HepG2 (cell line): Measurements from ENCODE around the gene VTN. TPM values are rescaled to one million over a fixed set of nuclear protein-coding genes. Genes with fewer than 3 reads are reported as not detected.

Source experiments
- AGO1 ChIP-seq: fragments of 200-400 bp; formaldehyde crosslinking; IDR thresholded peaks from 2 replicates; pipeline ENCODE4 v1.6.1; 2017; ENCODE audit warnings: mild to moderate bottlenecking, low read depth, low read length, moderate library complexity; ENCODE audit not compliant: poor library complexity, severe bottlenecking
- GTF3A ChIP-seq: sonication (generic); formaldehyde crosslinking; conservative IDR thresholded peaks from 2 replicates; pipeline ENCODE4 v1.4.0; 2020; ENCODE audit warnings: mild to moderate bottlenecking, missing genetic modification reagents
- HMG20A ChIP-seq: IDR thresholded peaks from 2 replicates; pipeline ENCODE4 v1.6.1; 2016; ENCODE audit warnings: borderline replicate concordance
- KLF12 ChIP-seq: sonication (generic); formaldehyde crosslinking; IDR thresholded peaks from 2 replicates; pipeline ENCODE4 v1.4.0; 2020; ENCODE audit warnings: missing genetic modification reagents, borderline replicate concordance
- NR3C1 ChIP-seq: sonication (generic); formaldehyde crosslinking; IDR thresholded peaks from 2 replicates; pipeline ENCODE4 v1.4.0; 2020; ENCODE audit warnings: missing genetic modification reagents
- RNF2 ChIP-seq: fragments of 450-650 bp; conservative IDR thresholded peaks from 2 replicates; pipeline ENCODE4 v1.6.1; 2016; ENCODE audit warnings: low read depth
- SYNCRIP ChIP-seq: fragments of 200-400 bp; formaldehyde crosslinking; IDR thresholded peaks from 2 replicates; pipeline ENCODE4 v1.6.1; 2018; ENCODE audit warnings: mild to moderate bottlenecking, low read depth, low read length; ENCODE audit not compliant: insufficient read depth
- ZC3H13 ChIP-seq: sonication (generic); formaldehyde crosslinking; IDR thresholded peaks from 2 replicates; pipeline ENCODE4 v1.8.1; 2023; ENCODE audit warnings: mild to moderate bottlenecking, missing genetic modification reagents, moderate library complexity
- ZNF235 ChIP-seq: sonication (generic); formaldehyde crosslinking; IDR thresholded peaks from 2 replicates; pipeline ENCODE4 v1.8.1; 2023; ENCODE audit warnings: mild to moderate bottlenecking, missing genetic modification reagents, borderline replicate concordance
- ZNF3 ChIP-seq: IDR thresholded peaks from 2 replicates; pipeline ENCODE4 v1.7.0; 2017; ENCODE audit warnings: inconsistent platforms
- ZNF672 ChIP-seq: sonication (generic); formaldehyde crosslinking; IDR thresholded peaks from 2 replicates; pipeline ENCODE4 v1.8.1; 2022; ENCODE audit warnings: missing genetic modification reagents
- polyA plus RNA-seq, 8 experiments: library from polyadenylated mRNA; depleted of rRNA in 3 of 8; stranded (reverse) in 7 of 8; unstranded in 1 of 8; fragments of >200 nt; fragmentation: Illumina TruSeq in 4 of 8; extraction: Trizol in 4 of 8; gene quantifications; 2 replicates each; pipeline versions ENCODE4 v1.2.1 to v1.2.3, GENCODE V29; 2011 to 2016; ENCODE audit warnings: low read depth in 4 of 8, missing spikeins in 1 of 8, mixed read lengths in 1 of 8; ENCODE audit not compliant: insufficient read depth in 1 of 8
- total RNA-seq, 5 experiments: library from RNA; depleted of rRNA; stranded (reverse); fragments of >200 nt; fragmentation: Illumina TruSeq; extraction: Trizol; gene quantifications; 2 replicates each; pipeline ENCODE4 v1.2.3, GENCODE V29; 2016; ENCODE audit warnings: low read depth in 1 of 5
- TF ChIP-seq, protein P1 (sequence below): sonication (generic); formaldehyde crosslinking; IDR thresholded peaks from 2 replicates; pipeline ENCODE4 v1.8.1; 2023; ENCODE audit warnings: mild to moderate bottlenecking, inconsistent platforms, moderate library complexity, missing genetic modification reagents, borderline replicate concordance
- TF ChIP-seq, protein P2 (sequence below): sonication (generic); formaldehyde crosslinking; conservative IDR thresholded peaks from 2 replicates; pipeline ENCODE4 v1.8.0; 2022; ENCODE audit warnings: mild to moderate bottlenecking, moderate library complexity, missing genetic modification reagents
- TF ChIP-seq, protein P3 (sequence below): sonication (generic); formaldehyde crosslinking; IDR thresholded peaks from 2 replicates; pipeline ENCODE4 v1.8.1; 2023; ENCODE audit warnings: mild to moderate bottlenecking, missing genetic modification reagents
- TF ChIP-seq, protein P4 (sequence below): sonication (generic); formaldehyde crosslinking; IDR thresholded peaks from 2 replicates; pipeline ENCODE4 v1.4.0; 2020; ENCODE audit warnings: low read depth, mild to moderate bottlenecking, missing genetic modification reagents
- TF ChIP-seq, protein P5 (sequence below): IDR thresholded peaks from 2 replicates; pipeline ENCODE4 v1.6.1; 2016; ENCODE audit warnings: low read depth, missing genetic modification reagents, missing compliant biosample characterization

VTN gene
- total and polyA plus RNA-seq, 2 of the 13 experiments (the other 11 are each of a cell fraction or from before 2014, with no cell fraction given) = 108 to 131 TPM

DNA sequence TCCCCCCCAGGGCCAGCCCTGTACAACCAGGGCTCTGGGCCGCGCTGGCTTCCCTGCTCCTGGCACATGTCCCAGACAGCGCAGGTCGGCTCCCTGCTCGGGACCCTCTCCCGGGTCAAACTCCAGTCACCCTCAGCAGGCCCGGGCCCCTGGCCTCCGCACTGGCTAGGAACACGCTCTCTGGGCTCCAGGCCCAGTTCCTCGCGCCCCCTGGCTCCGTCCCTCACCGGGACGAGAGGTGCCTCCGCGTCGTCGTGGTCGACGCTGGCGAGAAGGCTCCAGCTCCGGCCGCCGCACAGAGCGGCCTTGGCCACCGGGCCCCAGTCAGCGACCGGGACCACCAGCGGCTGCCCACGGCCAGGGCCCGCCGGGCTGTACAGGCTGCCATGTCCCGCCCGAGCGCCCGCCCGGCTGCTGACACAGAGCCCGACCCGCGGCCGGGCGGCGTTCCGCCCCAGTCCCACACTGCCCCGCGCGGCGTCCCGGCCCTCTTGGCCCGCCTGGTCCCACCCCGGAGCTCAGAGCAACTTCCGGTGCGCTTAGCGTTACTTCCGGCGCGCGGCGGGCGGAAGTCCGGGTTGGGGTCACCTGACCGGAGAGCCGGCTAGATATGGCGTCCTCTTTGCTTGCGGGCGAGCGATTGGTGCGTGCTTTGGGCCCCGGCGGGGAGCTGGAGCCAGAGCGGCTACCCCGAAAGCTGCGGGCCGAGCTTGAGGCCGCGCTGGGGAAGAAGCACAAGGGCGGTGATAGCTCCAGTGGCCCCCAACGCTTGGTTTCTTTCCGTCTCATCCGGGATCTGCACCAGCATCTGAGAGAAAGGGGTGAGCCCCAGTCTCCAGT, 12.8 kb downstream of the VTN start, which contains the start of gene POLDIP2 (continued):
- TF ChIP-seq, protein P1, sequence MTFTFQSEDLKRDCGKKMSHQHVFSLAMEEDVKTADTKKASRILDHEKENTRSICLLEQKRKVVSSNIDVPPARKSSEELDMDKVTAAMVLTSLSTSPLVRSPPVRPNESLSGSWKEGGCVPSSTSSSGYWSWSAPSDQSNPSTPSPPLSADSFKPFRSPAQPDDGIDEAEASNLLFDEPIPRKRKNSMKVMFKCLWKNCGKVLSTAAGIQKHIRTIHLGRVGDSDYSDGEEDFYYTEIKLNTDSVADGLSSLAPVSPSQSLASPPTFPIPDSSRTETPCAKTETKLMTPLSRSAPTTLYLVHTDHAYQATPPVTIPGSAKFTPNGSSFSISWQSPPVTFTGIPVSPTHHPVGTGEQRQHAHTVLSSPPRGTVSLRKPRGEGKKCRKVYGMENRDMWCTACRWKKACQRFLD (CRISPR knock-in tag) = peak; percentile 70; the same call in 1 of the 2 replicates
- TF ChIP-seq ZC3H13 (CRISPR knock-in tag) (no peak), ZNF672 (CRISPR knock-in tag) (no peak), GTF3A (no peak), AGO1 (no peak), KLF12 (CRISPR knock-in tag) (peak; percentile 92; the same call in 1 of the 2 replicates), NR3C1 (no peak), ZNF235 (0 out of 2 replicates have a peak, but pooled peaks have one; percentile 76), RNF2 (peak; percentile 78; the same call in 1 of the 2 replicates), ZNF3 (CRISPR knock-in tag) (no peak), HMG20A (no peak), SYNCRIP (no peak)
- TF ChIP-seq, protein P2, sequence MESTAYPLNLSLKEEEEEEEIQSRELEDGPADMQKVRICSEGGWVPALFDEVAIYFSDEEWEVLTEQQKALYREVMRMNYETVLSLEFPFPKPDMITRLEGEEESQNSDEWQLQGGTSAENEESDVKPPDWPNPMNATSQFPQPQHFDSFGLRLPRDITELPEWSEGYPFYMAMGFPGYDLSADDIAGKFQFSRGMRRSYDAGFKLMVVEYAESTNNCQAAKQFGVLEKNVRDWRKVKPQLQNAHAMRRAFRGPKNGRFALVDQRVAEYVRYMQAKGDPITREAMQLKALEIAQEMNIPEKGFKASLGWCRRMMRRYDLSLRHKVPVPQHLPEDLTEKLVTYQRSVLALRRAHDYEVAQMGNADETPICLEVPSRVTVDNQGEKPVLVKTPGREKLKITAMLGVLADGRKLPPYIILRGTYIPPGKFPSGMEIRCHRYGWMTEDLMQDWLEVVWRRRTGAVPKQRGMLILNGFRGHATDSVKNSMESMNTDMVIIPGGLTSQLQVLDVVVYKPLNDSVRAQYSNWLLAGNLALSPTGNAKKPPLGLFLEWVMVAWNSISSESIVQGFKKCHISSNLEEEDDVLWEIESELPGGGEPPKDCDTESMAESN (CRISPR knock-in tag) = peak; percentile 78
- TF ChIP-seq, protein P3, sequence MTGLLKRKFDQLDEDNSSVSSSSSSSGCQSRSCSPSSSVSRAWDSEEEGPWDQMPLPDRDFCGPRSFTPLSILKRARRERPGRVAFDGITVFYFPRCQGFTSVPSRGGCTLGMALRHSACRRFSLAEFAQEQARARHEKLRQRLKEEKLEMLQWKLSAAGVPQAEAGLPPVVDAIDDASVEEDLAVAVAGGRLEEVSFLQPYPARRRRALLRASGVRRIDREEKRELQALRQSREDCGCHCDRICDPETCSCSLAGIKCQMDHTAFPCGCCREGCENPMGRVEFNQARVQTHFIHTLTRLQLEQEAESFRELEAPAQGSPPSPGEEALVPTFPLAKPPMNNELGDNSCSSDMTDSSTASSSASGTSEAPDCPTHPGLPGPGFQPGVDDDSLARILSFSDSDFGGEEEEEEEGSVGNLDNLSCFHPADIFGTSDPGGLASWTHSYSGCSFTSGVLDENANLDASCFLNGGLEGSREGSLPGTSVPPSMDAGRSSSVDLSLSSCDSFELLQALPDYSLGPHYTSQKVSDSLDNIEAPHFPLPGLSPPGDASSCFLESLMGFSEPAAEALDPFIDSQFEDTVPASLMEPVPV (CRISPR knock-in tag) = peak; percentile 96
- TF ChIP-seq, protein P4, sequence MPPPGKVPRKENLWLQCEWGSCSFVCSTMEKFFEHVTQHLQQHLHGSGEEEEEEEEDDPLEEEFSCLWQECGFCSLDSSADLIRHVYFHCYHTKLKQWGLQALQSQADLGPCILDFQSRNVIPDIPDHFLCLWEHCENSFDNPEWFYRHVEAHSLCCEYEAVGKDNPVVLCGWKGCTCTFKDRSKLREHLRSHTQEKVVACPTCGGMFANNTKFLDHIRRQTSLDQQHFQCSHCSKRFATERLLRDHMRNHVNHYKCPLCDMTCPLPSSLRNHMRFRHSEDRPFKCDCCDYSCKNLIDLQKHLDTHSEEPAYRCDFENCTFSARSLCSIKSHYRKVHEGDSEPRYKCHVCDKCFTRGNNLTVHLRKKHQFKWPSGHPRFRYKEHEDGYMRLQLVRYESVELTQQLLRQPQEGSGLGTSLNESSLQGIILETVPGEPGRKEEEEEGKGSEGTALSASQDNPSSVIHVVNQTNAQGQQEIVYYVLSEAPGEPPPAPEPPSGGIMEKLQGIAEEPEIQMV (CRISPR knock-in tag) = peak; percentile 71; the same call in 1 of the 2 replicates
- TF ChIP-seq, protein P5, sequence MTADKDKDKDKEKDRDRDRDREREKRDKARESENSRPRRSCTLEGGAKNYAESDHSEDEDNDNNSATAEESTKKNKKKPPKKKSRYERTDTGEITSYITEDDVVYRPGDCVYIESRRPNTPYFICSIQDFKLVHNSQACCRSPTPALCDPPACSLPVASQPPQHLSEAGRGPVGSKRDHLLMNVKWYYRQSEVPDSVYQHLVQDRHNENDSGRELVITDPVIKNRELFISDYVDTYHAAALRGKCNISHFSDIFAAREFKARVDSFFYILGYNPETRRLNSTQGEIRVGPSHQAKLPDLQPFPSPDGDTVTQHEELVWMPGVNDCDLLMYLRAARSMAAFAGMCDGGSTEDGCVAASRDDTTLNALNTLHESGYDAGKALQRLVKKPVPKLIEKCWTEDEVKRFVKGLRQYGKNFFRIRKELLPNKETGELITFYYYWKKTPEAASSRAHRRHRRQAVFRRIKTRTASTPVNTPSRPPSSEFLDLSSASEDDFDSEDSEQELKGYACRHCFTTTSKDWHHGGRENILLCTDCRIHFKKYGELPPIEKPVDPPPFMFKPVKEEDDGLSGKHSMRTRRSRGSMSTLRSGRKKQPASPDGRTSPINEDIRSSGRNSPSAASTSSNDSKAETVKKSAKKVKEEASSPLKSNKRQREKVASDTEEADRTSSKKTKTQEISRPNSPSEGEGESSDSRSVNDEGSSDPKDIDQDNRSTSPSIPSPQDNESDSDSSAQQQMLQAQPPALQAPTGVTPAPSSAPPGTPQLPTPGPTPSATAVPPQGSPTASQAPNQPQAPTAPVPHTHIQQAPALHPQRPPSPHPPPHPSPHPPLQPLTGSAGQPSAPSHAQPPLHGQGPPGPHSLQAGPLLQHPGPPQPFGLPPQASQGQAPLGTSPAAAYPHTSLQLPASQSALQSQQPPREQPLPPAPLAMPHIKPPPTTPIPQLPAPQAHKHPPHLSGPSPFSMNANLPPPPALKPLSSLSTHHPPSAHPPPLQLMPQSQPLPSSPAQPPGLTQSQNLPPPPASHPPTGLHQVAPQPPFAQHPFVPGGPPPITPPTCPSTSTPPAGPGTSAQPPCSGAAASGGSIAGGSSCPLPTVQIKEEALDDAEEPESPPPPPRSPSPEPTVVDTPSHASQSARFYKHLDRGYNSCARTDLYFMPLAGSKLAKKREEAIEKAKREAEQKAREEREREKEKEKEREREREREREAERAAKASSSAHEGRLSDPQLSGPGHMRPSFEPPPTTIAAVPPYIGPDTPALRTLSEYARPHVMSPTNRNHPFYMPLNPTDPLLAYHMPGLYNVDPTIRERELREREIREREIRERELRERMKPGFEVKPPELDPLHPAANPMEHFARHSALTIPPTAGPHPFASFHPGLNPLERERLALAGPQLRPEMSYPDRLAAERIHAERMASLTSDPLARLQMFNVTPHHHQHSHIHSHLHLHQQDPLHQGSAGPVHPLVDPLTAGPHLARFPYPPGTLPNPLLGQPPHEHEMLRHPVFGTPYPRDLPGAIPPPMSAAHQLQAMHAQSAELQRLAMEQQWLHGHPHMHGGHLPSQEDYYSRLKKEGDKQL (CRISPR knock-in tag) = 0 out of 2 replicates have a peak, but pooled peaks have one; percentile 26
